Measurements from ENCODE around the gene ANKLE1.

The ANKLE1 gene

GRCh38 chr19:17325133-17325532 lies 43.4 kb downstream of the ANKLE1 start:
- H3K4me3 ChIP-seq (ENCODE audit: low read depth, low read length), result no peak overlapping the region

DNA sequence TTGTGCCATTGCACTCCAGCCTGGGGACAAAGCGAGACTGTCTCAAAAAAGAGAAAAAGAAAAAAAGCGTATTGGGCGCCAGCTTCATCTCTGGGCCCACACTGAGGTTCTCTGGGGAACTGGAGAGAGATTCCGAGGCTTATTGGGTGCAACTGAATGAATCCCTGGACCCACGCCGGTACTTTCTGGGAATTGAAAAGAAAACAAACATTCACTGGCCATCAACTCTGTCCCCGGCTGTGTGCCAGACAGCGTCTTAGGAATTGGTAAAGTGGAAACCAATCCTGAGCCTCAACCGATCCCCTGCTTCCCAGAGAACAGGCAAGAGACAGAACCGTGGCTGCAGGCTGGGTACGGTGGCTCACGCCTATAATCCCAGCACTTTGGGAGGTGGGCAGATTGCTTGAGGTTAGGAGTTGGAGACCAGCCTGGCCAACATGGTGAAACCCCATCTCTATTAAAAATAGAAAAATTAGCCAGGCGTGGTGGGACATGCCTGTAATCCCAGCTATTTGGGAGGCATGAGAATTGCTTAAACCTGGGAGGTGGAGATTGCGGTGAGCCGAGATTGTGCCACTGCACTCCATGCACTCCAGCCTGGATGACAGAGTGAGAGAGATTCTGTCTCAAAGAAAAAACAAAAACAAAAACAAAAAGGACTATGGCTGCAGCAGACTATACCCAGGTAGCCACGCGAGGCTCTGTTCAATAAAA lies 44.3 kb downstream of the ANKLE1 start:
- no peak overlapping the region for H3K4me3 ChIP-seq (ENCODE audit: low read depth, low read length)

DNA sequence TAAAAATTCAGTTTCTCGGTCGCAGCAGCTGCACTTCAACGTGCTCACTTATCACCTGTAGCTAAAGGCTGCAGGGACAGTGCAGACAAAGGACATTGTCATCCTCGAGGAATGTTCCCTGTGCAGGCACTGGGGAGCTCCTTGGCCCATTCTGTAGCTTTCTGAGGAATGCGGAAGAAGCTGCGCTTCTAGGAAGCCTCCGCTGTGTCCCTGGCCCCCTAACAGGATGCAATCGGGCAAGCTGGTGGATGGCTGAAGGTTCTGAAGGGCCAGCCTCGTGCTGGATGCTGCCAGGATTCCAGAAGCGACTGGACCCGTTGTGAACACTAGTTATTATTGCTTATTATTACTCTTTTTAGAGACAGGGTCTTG lies 44.9 kb downstream of the ANKLE1 start:
- H3K4me3 ChIP-seq (ENCODE audit: low read depth, low read length), result no peak overlapping the region

DNA sequence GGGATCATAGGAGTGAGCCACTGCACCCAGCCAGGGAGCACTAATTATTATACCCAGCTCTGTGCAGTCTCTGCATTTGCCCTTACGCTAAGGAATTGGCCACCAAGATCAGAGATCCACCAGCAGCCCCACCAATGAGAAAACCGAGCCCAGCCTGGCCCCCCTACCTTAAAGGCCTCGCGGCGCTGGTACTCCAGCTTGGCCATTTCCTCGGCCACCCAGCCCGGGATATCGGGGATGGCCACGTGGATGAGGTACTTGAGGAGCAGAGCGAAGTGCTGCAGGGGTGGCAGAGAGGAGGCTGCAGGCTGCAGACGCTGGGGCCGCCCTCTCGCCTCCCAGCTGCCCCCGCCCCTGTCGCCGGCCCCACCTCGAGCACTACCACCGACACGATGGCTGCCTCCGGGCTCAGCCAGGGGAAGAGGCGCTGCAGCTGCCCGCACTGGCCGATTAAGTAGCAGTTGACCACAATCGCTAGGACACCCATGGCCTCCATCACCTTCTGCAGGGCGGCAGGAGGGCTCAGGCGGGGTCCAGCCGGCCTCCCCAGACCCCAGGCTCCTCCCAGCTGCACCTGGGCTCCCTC lies 45.5 kb downstream of the ANKLE1 start:
- peak overlapping the region; percentile 51 for H3K4me3 ChIP-seq (ENCODE audit: low read depth, low read length)

- peak overlapping the region; percentile 51 for H3K4me3 ChIP-seq (ENCODE audit: low read depth, low read length)
These were observed 46.2 kb downstream of the ANKLE1 start for GRCh38 chr19:17327654-17328516.

- H3K4me3 ChIP-seq (ENCODE audit: low read depth, low read length), result peak overlapping the region; percentile 51
These were observed 47.0 kb downstream of the ANKLE1 start for GRCh38 chr19:17328517-17329365.

- no peak overlapping the region for H3K4me3 ChIP-seq (ENCODE audit: low read depth, low read length)
These were observed 47.9 kb downstream of the ANKLE1 start for GRCh38 chr19:17329366-17330261.

DNA sequence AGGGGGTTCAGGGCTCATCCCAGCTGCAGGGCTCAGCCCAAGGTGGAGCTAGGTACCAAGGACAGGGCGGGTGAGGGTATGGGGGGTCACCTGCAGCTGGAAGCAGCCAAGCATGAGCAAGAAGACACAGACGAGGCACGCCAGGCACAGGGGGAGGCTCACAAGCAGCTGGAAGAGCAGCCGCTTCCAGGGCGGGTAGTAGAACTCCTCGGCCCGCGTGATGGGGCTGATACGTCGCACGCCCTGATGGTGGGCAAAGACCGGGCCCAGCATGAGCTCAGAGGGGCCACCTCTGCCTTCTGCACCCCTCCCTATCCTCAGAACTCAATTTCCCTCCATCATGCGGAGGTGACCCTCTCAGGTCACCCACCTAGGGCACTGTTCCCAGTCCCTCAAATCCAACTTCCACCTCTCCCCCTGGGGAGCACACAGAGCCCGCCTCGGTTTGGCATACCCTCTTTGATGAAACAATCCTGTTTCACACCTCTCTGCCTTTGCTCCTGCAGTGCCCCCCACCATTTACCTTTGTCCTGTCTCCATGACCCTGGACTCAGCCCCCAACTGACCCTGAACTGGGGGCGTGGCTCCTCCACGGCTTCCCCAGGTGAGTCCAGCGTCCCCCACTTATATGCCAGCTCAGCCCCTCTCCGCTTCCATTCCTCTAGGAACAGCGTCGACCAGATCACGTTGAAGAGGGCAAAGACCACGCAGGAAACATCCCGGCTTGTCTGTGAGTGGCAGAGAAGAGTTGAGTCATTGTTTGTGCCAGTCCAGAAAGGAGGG lies 48.8 kb downstream of the ANKLE1 start:
- no peak overlapping the region for H3K4me3 ChIP-seq (ENCODE audit: low read depth, low read length)

DNA sequence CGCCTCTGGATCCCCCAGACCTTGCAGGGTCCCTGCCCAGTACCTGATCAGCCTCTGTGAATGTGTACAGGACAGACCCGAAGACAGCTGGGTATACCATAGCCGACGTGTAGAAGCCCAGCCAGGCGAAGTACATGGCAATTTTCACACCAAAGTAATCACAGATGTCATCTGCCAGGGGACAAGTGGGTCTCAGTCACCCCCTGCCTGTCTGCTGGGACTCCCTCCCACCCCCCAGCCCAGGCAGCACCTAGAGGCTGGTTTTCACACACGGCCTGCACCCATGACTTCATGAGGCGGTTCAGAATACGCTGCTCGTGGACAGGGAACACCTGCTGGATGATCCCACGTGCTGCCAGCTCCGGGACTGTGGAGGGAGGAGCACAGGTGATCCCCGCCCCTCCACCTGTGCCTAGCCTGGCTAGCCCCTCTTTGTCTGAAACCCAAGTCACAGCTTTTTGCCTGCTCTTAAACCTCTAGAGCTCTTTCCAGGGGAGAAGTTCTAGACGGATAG lies 49.4 kb downstream of the ANKLE1 start:
- no peak overlapping the region for H3K4me3 ChIP-seq (ENCODE audit: low read depth, low read length)

DNA sequence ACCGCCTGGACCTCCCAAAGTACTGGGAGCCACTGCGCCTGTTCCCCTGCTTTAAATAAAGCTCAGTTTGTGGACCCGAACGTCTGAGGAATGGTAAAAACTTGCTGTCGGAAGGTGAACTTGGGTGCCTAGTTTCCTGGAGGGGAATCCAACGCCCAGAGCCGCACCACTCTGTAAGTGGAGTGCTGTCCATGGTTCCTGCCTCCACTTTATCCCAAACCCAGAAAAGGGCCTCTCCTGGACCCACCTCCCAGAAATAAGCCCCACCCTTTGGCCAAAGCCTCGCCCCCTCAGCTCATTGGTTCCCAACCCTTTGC lies 50.6 kb downstream of the ANKLE1 start:
- H3K4me3 ChIP-seq (ENCODE audit: low read depth, low read length), result no peak overlapping the region

GRCh38 chr19:17332677-17333581 lies 51.2 kb downstream of the ANKLE1 start:
- H3K4me3 ChIP-seq (ENCODE audit: low read depth, low read length), result no peak overlapping the region

DNA sequence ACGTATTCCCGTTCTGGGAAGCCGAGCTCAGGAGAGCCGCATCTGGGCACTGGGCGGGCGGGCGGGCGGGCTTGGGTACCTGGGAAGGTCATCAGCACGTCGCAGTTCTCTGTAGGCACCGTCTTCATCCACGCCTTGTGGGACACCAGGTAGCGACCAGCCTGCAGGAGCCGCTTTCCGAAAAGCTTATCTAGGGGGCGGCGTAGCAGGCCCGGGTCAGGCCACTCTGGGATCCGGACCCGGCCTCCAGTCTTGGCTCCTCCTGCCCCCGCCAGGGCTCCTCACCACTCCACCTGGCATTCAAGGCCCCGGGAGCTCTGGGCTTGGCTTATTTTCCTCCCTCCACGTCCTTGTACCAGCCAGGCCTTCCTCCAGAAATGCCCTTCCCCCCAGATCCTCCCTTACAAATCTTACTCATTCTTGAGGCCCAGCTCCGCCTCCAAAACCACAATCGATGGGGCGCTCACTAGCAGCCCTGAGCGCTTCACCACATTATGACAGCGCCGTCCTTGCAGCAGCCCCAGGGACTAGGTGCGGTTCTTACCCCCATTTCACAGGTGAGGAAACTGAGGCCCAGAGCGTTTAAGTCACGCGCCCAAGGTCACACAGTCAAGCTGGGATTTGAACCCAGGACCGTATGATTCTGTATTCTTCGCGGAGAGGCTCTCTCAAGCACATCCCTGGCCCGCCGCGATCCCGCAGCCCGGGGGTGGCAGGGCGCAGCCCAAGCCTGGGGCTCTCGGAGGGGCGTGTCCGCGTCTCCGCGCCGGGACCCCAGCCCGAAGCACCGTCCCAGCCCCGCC lies 52.1 kb downstream of the ANKLE1 start:
- H3K4me3 ChIP-seq (ENCODE audit: low read depth, low read length), result peak overlapping the region; percentile 69

GRCh38 chr19:17334414-17335409 lies 53.0 kb downstream of the ANKLE1 start, which contains the start of gene ANO8:
TSS of gene ANO8 (minus strand) at chr19:17334855. CDS start at chr19:17334670, 185 bp downstream.
- H3K4me3 ChIP-seq (ENCODE audit: low read depth, low read length), result peak within 1 kb of the TSS; percentile 69

DNA sequence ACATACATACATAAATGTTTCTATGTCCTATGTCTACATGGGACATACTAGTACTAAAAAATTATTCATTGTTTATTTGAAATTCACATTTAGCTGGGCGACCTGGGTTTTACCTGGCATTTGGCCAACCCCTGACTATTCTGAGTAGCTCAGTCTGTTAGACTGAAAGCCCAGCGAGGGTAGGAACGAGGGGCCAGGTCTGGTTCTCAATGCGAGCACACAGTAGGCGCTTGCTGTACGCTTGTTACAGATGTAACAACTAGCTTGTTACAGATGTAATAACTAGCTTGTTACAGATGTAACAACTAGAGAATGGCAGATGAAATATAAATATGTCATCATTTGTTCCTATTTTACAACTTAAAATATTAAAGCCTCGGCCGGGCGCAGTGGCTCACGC lies 53.9 kb downstream of the ANKLE1 start:
- H3K4me3 ChIP-seq (ENCODE audit: low read depth, low read length), result no peak overlapping the region

Data from iPS-11a (cell line).